Skin epidermis (tissue), 12 donors: ENCODE data around the gene UBAC1.
"Not testable (repeated sequence)": the region's sequence is repeated elsewhere in the genome, so short reads cannot be mapped to it uniquely, and the experiment has no call there.

ENCODE experiments used
- H3K27ac ChIP-seq, 21 experiments: fragments of 200-600 bp; sonication (generic) in 11 of 21; one replicate each; pipeline ENCODE4 v1.5.0; 2020; ENCODE audit warnings: mild to moderate bottlenecking in 3 of 21, inconsistent platforms in 2 of 21, moderate library complexity in 2 of 21
- H3K4me3 ChIP-seq, 7 experiments: fragments of 200-600 bp; sonication (generic) in 2 of 7; one replicate each; pipeline ENCODE4 v1.5.0; 2020; ENCODE audit warnings: inconsistent platforms in 2 of 7, mild to moderate bottlenecking in 2 of 7, moderate library complexity in 1 of 7

Gene UBAC1

GRCh38 chr9:135962696-135963307, 1.6 kb upstream of the UBAC1 start:
- H3K4me3 ChIP-seq = no peak overlapping the region
- H3K27ac ChIP-seq = peak overlapping the region in 3 of 21 experiments; percentile 7 to 54 (median 43)

GRCh38 chr9:135961811-135962695, 880 bp upstream of the UBAC1 start:
- peak overlapping the region in 6 of 21 experiments; percentile 3 to 54 (median 12) for H3K27ac ChIP-seq
- H3K4me3 ChIP-seq = no peak overlapping the region

GRCh38 chr9:135960411-135961276, 529 bp downstream of the UBAC1 start:
- Histone ChIP-seq H3K27ac (peak overlapping the region; percentile 74 to 93 (median 90)), H3K4me3 (peak overlapping the region; percentile 77 to 96 (median 90))

- peak overlapping the region in 6 of 7 experiments; percentile 77 to 96 (median 90) for H3K4me3 ChIP-seq
- peak overlapping the region in 12 of 21 experiments; percentile 79 to 93 (median 90) for H3K27ac ChIP-seq
These were observed 1.4 kb downstream of the UBAC1 start for GRCh38 chr9:135959814-135960213.

- H3K4me3 ChIP-seq = no peak overlapping the region
These were observed 2.7 kb downstream of the UBAC1 start for GRCh38 chr9:135958485-135958884.

GRCh38 chr9:135957431-135957830, 3.7 kb downstream of the UBAC1 start:
- no peak overlapping the region for H3K4me3 ChIP-seq
- H3K27ac ChIP-seq = no peak overlapping the region

More at GRCh38 chr9:135958485-135958884, 2.7 kb downstream of the UBAC1 start:
- no peak overlapping the region for H3K27ac ChIP-seq

- Histone ChIP-seq H3K4me3 (no peak overlapping the region), H3K27ac (no peak overlapping the region)
These were observed 4.4 kb downstream of the UBAC1 start for GRCh38 chr9:135956802-135957174.

- H3K27ac ChIP-seq = no peak overlapping the region
- H3K4me3 ChIP-seq = no peak overlapping the region
These were observed 5.0 kb downstream of the UBAC1 start for GRCh38 chr9:135955934-135956801.

- peak overlapping the region in 11 of 21 experiments; percentile 5 to 75 (median 44) for H3K27ac ChIP-seq
- no peak overlapping the region for H3K4me3 ChIP-seq
These were observed 8.4 kb downstream of the UBAC1 start for GRCh38 chr9:135952664-135953206.

- H3K27ac ChIP-seq = peak overlapping the region in 19 of 21 experiments; percentile 4 to 80 (median 64)
These were observed 9.1 kb downstream of the UBAC1 start for GRCh38 chr9:135951889-135952663.

GRCh38 chr9:135951310-135951709, 9.9 kb downstream of the UBAC1 start:
- H3K4me3 ChIP-seq = not testable (repeated sequence)
- peak overlapping the region in 19 of 21 experiments; percentile 4 to 80 (median 64) for H3K27ac ChIP-seq

More at GRCh38 chr9:135951889-135952663, 9.1 kb downstream of the UBAC1 start:
- H3K4me3 ChIP-seq = no peak overlapping the region

- H3K27ac ChIP-seq = peak overlapping the region in 11 of 21 experiments; percentile 59 to 80 (median 71)
- not testable (repeated sequence) for H3K4me3 ChIP-seq
These were observed 10.3 kb downstream of the UBAC1 start for GRCh38 chr9:135950841-135951240.

GRCh38 chr9:135950135-135950682, 11.0 kb downstream of the UBAC1 start:
- peak overlapping the region in 12 of 21 experiments; percentile 18 to 80 (median 69) for H3K27ac ChIP-seq
- no peak overlapping the region for H3K4me3 ChIP-seq

- Histone ChIP-seq H3K27ac (peak overlapping the region in 13 of 21 experiments; percentile 14 to 80 (median 65)), H3K4me3 (no peak overlapping the region)
These were observed 11.6 kb downstream of the UBAC1 start for GRCh38 chr9:135949501-135950134.

GRCh38 chr9:135948968-135949367, 12.2 kb downstream of the UBAC1 start:
- Histone ChIP-seq H3K4me3 (no peak overlapping the region), H3K27ac (peak overlapping the region in 12 of 21 experiments; percentile 20 to 80 (median 68))

GRCh38 chr9:135948446-135948845, 12.7 kb downstream of the UBAC1 start:
- no peak overlapping the region for H3K4me3 ChIP-seq
- peak overlapping the region in 12 of 21 experiments; percentile 20 to 75 (median 60) for H3K27ac ChIP-seq

GRCh38 chr9:135947582-135947981, 13.6 kb downstream of the UBAC1 start:
- peak overlapping the region in 1 of 21 experiments; percentile 63 for H3K27ac ChIP-seq
- H3K4me3 ChIP-seq = no peak overlapping the region
